OCI-LY3 (cell line): ENCODE data around the gene KIF1B.

Experiments
- H2AFZ ChIP-seq: fragments of 200-600, 300-600 bp; shearing (Covaris generic); 2 replicates; pipeline ENCODE4 v1.6.0; 2014; ENCODE audit warnings: antibody characterized with exemption, low read depth, low read length
- H3K27ac ChIP-seq: fragments of 200-600, 300-600 bp; sonication (generic); 2 replicates; pipeline ENCODE4 v1.5.1; 2014; ENCODE audit warnings: mild to moderate bottlenecking, low read length, moderate library complexity, mixed read lengths
- H3K27me3 ChIP-seq: fragments of 200-600, 300-600 bp; sonication (generic); 2 replicates; pipeline ENCODE4 v1.6.1; 2014; ENCODE audit warnings: low read depth, low read length, mixed read lengths
- H3K36me3 ChIP-seq: fragments of 200-600, 300-600 bp; sonication (generic); replicated peaks from 2 replicates; pipeline ENCODE3; 2014; ENCODE audit warnings: low read depth, low read length, mixed read lengths
- H3K4me1 ChIP-seq: fragments of 300-600, 200-600 bp; sonication (generic); 2 replicates; pipeline ENCODE4 v1.6.1; 2014; ENCODE audit warnings: low read length, mixed read lengths
- H3K4me2 ChIP-seq: fragments of 200-600, 300-600 bp; sonication (generic); 2 replicates; pipeline ENCODE4 v1.6.1; 2014; ENCODE audit warnings: low read length, mixed read lengths
- H3K4me3 ChIP-seq: fragments of 300-600, 200-600 bp; sonication (generic); 2 replicates; pipeline ENCODE4 v1.5.1; 2014; ENCODE audit warnings: antibody characterized with exemption, mild to moderate bottlenecking, low read length, moderate library complexity
- H3K79me2 ChIP-seq: fragments of 300-600, 200-600 bp; shearing (Covaris generic); 2 replicates; pipeline ENCODE4 v1.6.1; 2014; ENCODE audit warnings: mild to moderate bottlenecking, low read length, mixed read lengths
- H3K9ac ChIP-seq: fragments of 300-600, 200-600 bp; shearing (Covaris generic); 2 replicates; pipeline ENCODE4 v1.6.0; 2014; ENCODE audit warnings: mild to moderate bottlenecking, low read length, moderate library complexity
- H3K9me3 ChIP-seq: fragments of 200-600, 300-600 bp; shearing (Covaris generic); 2 replicates; pipeline ENCODE4 v1.6.1; 2014; ENCODE audit warnings: low read length, mixed read lengths; ENCODE audit not compliant: insufficient read depth
- H4K20me1 ChIP-seq: fragments of 200-600, 300-600 bp; sonication (generic); 2 replicates; pipeline ENCODE4 v1.6.1; 2016; ENCODE audit warnings: low read length, mixed read lengths; ENCODE audit not compliant: insufficient read depth
- EZH2phosphoT487 ChIP-seq: fragments of 200-600 bp; shearing (Covaris generic); IDR thresholded peaks from 2 replicates; pipeline ENCODE4 v1.6.1; 2018; ENCODE audit warnings: antibody characterized with exemption, mixed run types, low read depth
- TF ChIP-seq, protein P1 (sequence below): fragments of 200-600, 300-600 bp; sonication (generic); IDR thresholded peaks from 2 replicates; pipeline ENCODE4 v1.5.1; 2014; ENCODE audit warnings: antibody characterized with exemption, low read length, low read depth

The KIF1B gene

DNA sequence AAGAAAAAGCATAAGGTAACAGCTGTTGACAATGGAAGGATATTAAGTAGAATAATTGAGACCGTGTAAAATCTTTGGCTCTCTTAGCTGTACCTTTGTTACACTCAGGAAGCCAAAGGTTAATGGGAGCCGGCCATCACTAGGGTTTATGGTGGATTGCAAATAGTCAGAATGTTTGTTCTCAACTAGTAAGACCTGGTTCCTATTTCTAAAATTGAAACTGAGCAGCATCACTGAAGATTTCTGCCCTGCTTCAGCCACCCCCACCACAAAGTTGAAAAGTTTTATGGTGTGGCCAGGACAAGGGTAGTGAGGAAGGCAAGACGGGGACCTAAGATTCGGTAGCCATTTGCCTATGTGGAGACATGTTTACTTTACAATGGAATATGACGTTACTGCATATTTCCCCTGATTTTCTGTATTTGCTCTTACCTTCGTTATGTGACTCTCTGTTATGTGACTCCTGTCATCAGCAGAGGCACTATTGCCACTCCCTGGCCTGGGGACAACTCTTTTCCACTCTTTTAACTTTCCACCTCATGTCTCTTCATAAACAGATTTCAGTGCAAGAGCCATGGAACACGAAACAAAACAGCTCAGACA, 41.4 kb upstream of the KIF1B start:
- Histone ChIP-seq H3K4me2 (peak overlapping the region; percentile 58), H3K36me3 (peaks cover 24% of the 10 kb centered on the region)

DNA sequence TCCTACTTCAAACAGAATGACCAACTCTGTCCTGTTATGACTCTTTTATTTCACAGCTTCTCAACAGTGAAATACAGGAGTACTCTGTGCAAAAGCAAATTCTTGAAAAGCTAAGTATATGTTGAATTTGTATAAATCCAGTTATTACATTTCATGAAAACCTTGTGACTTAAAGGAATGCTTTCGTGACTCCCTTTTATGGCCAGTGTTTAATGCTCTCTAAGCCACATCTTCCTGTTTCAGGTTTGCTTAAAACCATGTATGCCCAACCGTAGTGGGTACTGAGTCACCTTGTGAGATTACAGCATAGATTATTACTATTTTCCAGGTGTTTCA, 40.2 kb upstream of the KIF1B start:
- H3K4me1 ChIP-seq: peaks cover 50% of the 10 kb centered on the region
- H3K36me3 ChIP-seq: peaks cover 24% of the 10 kb centered on the region
- no peaks in the 10 kb centered on the region for H4K20me1 ChIP-seq
- H3K4me3 ChIP-seq: peak overlapping the region; percentile 20; the same call in 1 of the 2 replicates
- no peaks in the 10 kb centered on the region for H3K27me3 ChIP-seq
- TF ChIP-seq, protein P1, sequence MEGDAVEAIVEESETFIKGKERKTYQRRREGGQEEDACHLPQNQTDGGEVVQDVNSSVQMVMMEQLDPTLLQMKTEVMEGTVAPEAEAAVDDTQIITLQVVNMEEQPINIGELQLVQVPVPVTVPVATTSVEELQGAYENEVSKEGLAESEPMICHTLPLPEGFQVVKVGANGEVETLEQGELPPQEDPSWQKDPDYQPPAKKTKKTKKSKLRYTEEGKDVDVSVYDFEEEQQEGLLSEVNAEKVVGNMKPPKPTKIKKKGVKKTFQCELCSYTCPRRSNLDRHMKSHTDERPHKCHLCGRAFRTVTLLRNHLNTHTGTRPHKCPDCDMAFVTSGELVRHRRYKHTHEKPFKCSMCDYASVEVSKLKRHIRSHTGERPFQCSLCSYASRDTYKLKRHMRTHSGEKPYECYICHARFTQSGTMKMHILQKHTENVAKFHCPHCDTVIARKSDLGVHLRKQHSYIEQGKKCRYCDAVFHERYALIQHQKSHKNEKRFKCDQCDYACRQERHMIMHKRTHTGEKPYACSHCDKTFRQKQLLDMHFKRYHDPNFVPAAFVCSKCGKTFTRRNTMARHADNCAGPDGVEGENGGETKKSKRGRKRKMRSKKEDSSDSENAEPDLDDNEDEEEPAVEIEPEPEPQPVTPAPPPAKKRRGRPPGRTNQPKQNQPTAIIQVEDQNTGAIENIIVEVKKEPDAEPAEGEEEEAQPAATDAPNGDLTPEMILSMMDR: no peak
- TF ChIP-seq EZH2phosphoT487: no peak
- peak overlapping the region; percentile 90 for H3K27ac ChIP-seq
- H3K4me2 ChIP-seq: peak overlapping the region; percentile 58
- H3K9me3 ChIP-seq: no peaks in the 10 kb centered on the region
- no peak overlapping the region for H2AFZ ChIP-seq
- peak overlapping the region; percentile 44; the same call in 1 of the 2 replicates for H3K9ac ChIP-seq
- no peaks in the 10 kb centered on the region for H3K79me2 ChIP-seq

More for the DNA sequence above, 41.4 kb upstream of the KIF1B start:
- Histone ChIP-seq H2AFZ (no peak overlapping the region; the same call in 1 of the 2 replicates), H3K79me2 (no peaks in the 10 kb centered on the region), H3K27me3 (no peaks in the 10 kb centered on the region), H3K9ac (peak overlapping the region; percentile 44), H3K4me3 (peak overlapping the region; percentile 6), H3K27ac (peak overlapping the region; percentile 90), H3K4me1 (peaks cover 50% of the 10 kb centered on the region), H3K9me3 (no peaks in the 10 kb centered on the region), H4K20me1 (no peaks in the 10 kb centered on the region)
- TF ChIP-seq EZH2phosphoT487: no peak
- TF ChIP-seq, protein P1: no peak

DNA sequence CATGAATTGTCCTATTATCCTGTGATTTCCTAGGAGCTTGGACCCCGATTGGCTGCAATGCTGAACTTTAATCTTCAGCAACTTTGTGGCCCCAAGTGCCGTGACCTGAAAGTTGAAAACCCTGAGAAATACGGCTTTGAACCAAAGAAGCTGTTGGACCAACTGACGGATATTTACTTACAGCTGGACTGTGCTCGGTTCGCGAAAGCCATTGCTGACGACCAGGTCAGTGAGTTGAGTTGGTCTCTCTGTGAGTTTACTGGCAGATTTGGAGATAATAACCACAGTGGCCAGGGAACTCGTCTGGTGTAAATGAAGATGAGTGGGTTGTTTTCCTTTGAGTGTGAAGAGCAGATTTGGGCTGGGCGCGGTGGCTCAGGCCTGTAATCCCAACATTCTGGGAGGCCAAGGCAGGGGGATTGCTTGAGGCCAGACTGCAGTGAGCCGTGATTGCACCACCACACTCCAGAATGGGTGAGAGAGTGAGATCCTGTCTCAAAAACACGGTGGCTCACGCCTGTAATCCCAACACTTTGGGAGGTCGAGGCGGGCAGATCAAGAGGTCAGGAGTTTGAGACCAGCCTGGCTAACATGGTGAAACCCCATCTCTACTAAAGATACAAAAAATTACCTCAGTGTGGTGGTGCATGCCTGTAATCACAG, 39.1 kb upstream of the KIF1B start:
- H2AFZ ChIP-seq: no peak overlapping the region
- peaks cover 50% of the 10 kb centered on the region for H3K4me1 ChIP-seq
- H3K27me3 ChIP-seq: no peaks in the 10 kb centered on the region
- H3K9ac ChIP-seq: peak overlapping the region; percentile 30; the same call in 1 of the 2 replicates
- peak overlapping the region; percentile 58 for H3K4me2 ChIP-seq
- H3K4me3 ChIP-seq: no peak overlapping the region
- H3K27ac ChIP-seq: peak overlapping the region; percentile 90
- TF ChIP-seq EZH2phosphoT487: no peak
- TF ChIP-seq, protein P1: no peak
- no peaks in the 10 kb centered on the region for H4K20me1 ChIP-seq
- H3K79me2 ChIP-seq: no peaks in the 10 kb centered on the region
- no peaks in the 10 kb centered on the region for H3K9me3 ChIP-seq
- H3K36me3 ChIP-seq: peaks cover 27% of the 10 kb centered on the region

DNA sequence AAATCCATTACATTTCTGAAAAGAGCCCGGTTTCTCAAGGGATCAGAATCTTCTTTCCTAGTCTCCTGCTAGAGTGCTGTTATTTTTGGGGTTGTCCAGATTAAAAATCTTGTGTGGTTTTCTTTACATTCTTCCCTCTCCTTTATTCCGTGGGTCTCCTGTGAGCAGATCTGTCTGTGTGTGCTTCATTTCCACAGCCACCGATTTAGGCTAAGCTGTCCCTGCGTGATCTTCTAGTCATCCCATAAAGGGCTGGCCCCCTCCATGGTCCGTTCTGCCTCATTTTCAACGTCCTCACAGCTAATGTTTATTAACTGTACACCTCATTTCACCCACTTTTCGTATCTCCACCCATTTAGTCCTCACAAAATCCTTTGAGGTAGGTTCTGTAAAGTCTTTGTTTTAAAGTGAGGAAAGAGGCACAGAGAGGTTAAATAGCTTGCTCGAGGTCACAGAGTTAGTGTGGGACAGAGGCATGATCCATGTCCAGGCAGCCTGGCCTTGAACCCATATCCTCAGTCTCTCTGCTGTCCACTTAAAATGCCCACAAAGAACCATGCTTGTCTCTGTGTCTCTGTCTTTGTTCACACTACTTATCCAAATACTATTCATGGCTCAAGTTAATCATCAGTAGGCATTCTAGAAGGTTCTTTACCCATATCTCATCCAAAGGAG, 38.2 kb upstream of the KIF1B start:
- no peak overlapping the region for H3K9ac ChIP-seq
- no peaks in the 10 kb centered on the region for H4K20me1 ChIP-seq
- no peak overlapping the region for H3K27ac ChIP-seq
- TF ChIP-seq EZH2phosphoT487: no peak
- TF ChIP-seq, protein P1: no peak
- H3K9me3 ChIP-seq: no peaks in the 10 kb centered on the region
- H3K36me3 ChIP-seq: peaks cover 27% of the 10 kb centered on the region
- H3K4me2 ChIP-seq: peak overlapping the region; percentile 13; the same call in 1 of the 2 replicates
- no peaks in the 10 kb centered on the region for H3K27me3 ChIP-seq
- H2AFZ ChIP-seq: no peak overlapping the region
- no peak overlapping the region for H3K4me3 ChIP-seq
- H3K79me2 ChIP-seq: no peaks in the 10 kb centered on the region
- peaks cover 50% of the 10 kb centered on the region for H3K4me1 ChIP-seq
